GM18508 (cell line): ENCODE data around the gene SAT2.

Experiments
- ATAC-seq: cut with Tn5 transposase; IDR thresholded peaks from one replicate; pipeline ENCODE4 v1.9.1; 2021; ENCODE audit warnings: moderate number of reproducible peaks; ENCODE audit not compliant: insufficient read depth, unreplicated experiment

Gene SAT2

GRCh38 chr17:7593296-7593695 is 34.3 kb downstream of the SAT2 start:
- no peak for ATAC-seq

GRCh38 chr17:7592422-7593021 is 35.1 kb downstream of the SAT2 start:
- no peak for ATAC-seq

- ATAC-seq: no peak
Observed at GRCh38 chr17:7591596-7591995, 36.0 kb downstream of the SAT2 start.

- ATAC-seq: no peak
Observed at GRCh38 chr17:7590743-7591142, 36.9 kb downstream of the SAT2 start.

DNA sequence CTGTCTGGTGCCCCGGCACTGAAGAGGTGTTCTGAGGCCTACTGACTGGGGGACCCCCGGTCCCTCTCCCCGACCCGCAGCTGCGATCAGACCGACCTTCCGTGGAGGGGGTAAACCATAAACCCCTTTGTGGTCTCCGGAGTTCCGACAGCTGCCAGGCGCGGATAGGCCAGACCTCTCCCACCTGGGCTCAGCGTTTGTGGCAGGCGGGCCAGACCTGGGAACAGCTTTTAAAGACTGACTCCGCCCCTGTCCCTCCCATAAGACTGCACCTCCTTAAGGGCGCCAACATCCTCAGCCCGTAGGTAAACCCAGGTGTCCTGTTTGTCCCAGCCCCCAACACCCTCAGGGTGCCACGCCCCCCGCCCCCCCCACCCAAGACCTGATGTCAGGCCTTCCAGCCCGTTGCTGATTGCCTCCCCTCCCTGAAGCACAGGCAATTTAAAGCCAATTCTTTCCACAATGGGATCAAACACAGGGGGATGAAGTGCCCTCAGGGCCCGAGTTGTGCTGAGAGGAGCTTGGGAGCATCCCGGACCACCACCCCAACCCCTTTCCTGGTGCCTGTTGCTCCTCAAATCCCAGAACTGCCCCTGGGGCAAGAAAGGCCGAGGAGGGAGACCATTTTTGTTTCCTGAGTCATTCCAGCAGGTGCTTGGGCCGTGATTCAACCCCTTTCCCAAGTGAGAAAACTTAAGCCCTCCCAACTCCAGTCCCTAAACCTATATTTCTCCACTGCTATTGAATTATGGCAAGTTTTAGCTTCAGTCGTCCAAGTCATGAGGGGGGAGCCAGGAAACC is 37.5 kb downstream of the SAT2 start, which contains the start of gene SOX15:
Gene SOX15, minus strand, starts transcription at position 204 of the 801 bp plus-strand sequence. CDS start 418 bp downstream, outside the sequence.
- no peak for ATAC-seq

- no peak for ATAC-seq
Observed at GRCh38 chr17:7589204-7589868, 38.3 kb downstream of the SAT2 start.

- ATAC-seq: no peak
Observed at GRCh38 chr17:7588553-7589203, 38.9 kb downstream of the SAT2 start.

DNA sequence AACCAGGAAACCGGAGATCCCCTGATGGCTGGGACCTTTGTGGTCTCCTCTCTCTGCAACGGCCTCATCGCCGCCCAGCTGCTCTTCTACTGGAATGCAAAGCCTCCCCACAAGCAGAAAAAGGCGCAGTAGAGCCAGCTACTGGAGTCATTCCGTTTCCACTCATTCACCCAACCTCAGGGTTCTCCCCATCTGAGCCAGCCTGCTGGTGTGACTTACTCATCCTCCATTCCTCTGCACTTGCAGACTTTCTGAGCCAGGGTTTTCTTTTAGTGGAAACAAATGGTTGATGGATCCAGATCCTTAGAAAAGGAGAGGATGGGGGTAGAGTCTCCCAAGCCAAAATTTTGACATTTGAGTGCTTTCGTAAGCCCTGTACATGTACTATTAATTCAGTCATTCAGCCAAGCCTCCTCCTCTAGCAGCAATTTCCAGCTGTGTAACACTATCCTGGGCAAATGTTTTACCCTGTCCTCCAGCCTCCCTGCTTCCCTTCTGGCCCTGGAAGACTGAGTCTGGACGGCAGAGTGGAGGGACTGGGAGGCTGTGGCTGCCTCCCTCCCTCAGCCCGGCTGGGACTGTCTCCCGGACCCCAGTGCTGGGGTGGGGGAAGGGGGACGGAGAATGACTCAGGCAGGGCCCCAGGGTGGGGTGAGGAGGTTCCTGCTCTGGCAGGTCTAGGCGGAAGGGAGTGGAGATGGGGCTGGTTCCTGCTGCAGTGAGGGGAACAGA is 40.0 kb downstream of the SAT2 start:
- no peak for ATAC-seq

DNA sequence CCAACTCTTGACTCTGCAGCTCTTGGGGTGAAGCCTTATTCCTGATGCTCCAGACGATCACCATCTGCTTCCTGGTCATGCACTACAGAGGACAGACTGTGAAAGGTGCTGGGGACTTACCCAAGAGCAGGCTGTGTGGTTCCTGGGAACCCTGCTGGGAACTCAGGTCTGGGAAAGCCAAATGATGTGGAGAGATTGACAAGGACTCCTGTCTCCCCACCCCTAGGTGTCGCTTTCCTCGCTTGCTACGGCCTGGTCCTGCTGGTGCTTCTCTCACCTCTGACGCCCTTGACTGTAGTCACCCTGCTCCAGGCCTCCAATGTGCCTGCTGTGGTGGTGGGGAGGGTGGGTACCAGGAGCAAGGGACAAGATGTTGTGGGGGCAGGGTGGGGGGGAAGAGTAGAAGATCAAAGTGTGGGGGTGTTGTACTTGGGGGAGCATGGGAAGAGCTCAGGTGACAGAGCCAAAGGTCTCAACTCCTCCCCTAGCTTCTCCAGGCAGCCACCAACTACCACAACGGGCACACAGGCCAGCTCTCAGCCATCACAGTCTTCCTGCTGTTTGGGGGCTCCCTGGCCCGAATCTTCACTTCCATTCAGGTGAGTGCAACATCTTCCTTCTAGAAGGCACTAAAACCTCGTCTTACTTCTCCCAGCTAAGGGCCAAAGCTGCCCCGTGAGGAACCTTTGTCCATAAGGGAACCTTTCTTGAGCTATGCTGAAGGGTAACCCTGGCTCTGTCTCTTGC is 40.8 kb downstream of the SAT2 start:
- no peak for ATAC-seq

DNA sequence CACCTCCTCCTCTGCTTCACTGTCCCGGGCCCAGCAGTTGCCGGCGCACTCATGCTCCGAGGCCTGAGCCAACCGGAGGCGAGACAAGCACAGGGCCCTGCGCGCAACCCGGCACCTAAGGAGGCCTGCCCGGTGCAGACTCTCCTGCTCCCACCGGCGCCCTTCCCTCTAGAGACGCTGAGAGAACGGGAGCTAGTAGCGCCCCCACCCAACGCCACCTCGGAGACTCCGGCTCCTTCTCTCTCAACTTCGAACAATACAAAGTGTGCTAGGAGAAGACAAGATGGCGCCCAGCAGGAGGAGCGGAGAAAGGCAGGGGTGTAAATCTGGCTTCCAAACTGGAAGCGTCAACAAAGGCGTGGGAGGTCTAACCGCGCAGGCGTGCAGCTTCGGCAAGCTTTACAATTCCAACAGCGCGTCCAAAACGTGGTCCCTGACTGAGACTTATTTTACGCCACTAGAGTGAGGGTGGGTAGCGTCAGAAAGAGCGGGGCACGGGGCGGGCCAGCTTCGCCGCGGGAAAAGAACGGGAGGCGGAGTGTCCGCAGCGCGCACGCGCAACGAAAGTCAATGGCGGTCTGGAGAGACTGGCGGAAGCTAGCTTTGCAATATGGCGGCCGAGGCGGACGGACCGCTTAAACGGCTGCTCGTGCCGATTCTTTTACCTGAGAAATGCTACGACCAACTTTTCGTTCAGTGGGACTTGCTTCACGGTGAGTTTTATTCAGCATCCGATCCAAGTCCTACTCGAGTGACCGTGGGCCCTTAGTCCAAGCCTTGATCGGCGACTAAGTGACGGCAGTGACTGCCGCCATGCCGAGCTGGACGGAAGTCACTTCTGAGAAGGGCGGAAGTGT is 44.1 kb downstream of the SAT2 start, which contains the start of gene MPDU1:
Gene MPDU1, plus strand, starts transcription at position 600 of the 857 bp plus-strand sequence. Its CDS starts 11 bp downstream, at position 611.
- ATAC-seq: peak; percentile 47

DNA sequence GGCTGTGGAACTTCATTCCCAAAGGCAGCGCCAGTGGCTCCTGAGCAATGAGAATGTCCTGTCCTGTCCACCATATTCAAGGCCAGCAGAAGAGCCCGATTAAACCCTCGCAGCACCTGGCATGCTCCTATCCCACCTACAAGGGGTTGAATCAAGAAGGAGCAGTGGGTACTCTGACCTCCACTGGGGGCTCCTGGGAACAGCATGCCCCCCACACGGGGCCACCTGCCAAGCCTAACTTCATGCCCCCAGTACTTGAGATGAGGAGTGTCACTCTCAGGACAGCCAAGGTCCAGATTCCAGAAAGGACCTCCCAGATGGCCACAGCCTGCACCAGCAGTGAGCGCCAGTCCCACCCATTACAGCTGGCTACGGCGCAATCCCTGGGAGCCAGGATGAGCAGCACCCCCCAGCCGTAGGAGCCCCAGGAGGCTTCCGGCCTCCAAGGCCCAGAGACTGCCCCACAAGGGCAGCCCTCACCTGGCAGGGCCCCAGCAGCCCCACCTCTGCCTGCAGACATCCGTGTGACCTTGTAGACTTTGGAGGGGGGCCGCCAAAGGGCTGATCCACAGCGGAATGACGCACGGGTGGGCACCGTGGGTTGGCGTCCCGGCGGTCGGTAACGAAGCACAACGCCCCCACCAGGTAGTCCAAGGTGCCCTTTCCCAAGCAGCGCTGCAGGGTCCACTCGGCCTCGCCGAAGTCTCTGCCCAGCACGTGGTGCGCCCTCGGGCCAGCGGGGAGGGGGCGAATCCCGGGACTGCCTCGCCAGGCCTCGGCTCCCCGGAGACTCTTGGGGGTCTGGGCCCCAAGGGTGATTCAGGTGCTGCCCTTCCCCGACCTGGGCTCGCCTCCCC is 45.0 kb downstream of the SAT2 start:
- ATAC-seq: no peak

DNA sequence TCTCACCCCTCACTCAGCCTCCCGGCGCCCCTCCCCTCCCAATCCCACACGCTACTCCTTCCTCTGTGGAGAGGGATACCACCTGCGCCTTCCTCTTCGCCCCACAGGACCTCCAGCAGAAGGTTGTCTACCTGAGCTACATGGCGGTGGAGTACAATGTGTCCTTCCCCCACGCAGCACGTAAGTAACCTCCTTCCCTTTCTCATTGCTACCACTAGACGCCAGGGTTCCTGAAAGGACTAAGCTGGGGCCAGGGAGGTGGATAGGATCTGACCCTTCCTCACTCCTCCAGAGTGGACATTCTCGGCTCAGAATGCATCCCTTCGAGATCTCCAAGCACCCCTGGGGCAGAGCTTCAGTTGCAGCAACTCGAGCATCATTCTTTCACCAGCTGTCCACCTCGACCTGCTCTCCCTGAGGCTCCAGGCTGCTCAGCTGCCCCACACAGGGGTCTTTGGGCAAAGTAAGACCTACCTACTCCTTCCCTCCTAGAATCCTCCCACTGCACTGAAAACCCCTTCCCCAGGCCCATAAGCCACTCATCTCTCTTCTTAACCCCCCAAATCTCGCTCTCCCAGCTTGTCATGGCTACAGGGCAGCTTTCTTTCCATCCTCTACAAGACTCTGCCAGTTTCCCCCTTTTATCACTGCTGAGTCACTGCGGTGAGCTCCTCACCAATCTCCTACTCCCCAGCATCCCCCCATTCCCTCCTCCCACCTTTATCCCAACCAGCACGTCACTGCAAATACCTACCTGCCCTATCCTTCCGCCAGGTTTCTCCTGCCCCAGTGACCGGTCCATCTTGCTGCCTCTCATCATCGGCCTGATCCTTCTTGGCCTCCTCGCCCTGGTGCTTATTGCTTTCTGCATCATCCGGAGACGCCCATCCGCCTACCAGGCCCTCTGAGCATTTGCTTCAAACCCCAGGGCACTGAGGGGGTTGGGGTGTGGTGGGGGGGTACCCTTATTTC is 46.7 kb downstream of the SAT2 start:
- ATAC-seq: no peak

DNA sequence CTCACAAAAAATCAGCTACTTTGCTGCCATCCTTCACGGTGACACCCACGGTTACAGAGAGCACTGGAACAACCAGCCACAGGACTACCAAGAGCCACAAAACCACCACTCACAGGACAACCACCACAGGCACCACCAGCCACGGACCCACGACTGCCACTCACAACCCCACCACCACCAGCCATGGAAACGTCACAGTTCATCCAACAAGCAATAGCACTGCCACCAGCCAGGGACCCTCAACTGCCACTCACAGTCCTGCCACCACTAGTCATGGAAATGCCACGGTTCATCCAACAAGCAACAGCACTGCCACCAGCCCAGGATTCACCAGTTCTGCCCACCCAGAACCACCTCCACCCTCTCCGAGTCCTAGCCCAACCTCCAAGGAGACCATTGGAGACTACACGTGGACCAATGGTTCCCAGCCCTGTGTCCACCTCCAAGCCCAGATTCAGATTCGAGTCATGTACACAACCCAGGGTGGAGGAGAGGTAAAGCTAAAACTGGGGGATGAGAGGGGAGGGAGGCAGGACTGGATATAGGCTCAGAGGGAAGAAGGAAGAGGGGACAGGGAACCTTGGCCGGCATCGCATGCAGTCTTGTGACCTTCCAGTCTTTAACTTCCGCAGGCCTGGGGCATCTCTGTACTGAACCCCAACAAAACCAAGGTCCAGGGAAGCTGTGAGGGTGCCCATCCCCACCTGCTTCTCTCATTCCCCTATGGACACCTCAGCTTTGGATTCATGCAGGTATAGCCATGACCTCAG is 47.6 kb downstream of the SAT2 start:
- no peak for ATAC-seq

DNA sequence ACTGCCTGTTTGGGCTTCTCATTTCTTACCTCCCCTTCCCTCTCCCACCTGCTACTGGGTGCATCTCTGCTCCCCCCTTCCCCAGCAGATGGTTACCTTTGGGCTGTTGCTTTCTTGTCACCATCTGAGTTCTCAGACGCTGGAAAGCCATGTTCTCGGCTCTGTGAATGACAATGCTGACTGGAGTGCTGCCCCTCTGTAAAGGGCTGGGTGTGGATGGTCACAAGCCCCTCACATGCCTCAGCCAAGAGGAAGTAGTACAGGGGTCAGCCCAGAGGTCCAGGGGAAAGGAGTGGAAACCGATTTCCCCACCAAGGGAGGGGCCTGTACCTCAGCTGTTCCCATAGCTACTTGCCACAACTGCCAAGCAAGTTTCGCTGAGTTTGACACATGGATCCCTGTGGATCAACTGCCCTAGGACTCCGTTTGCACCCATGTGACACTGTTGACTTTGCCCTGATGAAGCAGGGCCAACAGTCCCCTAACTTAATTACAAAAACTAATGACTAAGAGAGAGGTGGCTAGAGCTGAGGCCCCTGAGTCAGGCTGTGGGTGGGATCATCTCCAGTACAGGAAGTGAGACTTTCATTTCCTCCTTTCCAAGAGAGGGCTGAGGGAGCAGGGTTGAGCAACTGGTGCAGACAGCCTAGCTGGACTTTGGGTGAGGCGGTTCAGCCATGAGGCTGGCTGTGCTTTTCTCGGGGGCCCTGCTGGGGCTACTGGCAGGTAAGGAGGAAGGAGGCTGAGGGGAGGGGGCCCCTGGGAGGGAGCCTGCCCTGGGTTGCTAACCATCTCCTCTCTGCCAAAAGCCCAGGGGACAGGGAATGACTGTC is 48.4 kb downstream of the SAT2 start, which contains the start of gene CD68:
Gene CD68, plus strand, starts transcription at position 638 of the 833 bp plus-strand sequence. Its CDS starts 40 bp downstream, at position 678.
- ATAC-seq: no peak
